H9 (cell line): Measurements from ENCODE around the gene CMSS1. TPM values are rescaled to one million over a fixed set of nuclear protein-coding genes. Genes with fewer than 3 reads are reported as not detected.

Experiments used
- DNase-seq: peaks from one replicate; pipeline ENCODE4 v3.0.0-alpha.2; 2017
- H2AFZ ChIP-seq: one replicate; pipeline ENCODE4 v1.6.1; 2013; ENCODE audit warnings: mild to moderate bottlenecking, low read length, control low read depth, moderate library complexity
- H2AK5ac ChIP-seq: 2 replicates; pipeline ENCODE4 v1.6.1; 2013; ENCODE audit warnings: low read length, control low read depth, mixed read lengths; ENCODE audit not compliant: insufficient read length
- H2BK120ac ChIP-seq: one replicate; pipeline ENCODE4 v1.6.1; 2013; ENCODE audit warnings: low read depth, mild to moderate bottlenecking, low read length, control low read depth, inconsistent platforms; ENCODE audit not compliant: poor library complexity, severe bottlenecking
- H2BK12ac ChIP-seq: 2 replicates; pipeline ENCODE4 v1.6.1; 2013; ENCODE audit warnings: low read length, control low read depth, mixed read lengths, low read depth; ENCODE audit not compliant: insufficient read length
- H2BK15ac ChIP-seq: 2 replicates; pipeline ENCODE4 v1.6.1; 2013; ENCODE audit warnings: low read depth, low read length, control low read depth
- H2BK20ac ChIP-seq: one replicate; pipeline ENCODE4 v1.6.1; 2013; ENCODE audit warnings: low read depth, mild to moderate bottlenecking, low read length, control low read depth, inconsistent platforms; ENCODE audit not compliant: poor library complexity, severe bottlenecking
- H2BK5ac ChIP-seq: 2 replicates; pipeline ENCODE4 v1.6.1; 2013; ENCODE audit warnings: low read length, control low read depth, mixed read lengths; ENCODE audit not compliant: insufficient read length
- H3K14ac ChIP-seq: 2 replicates; pipeline ENCODE4 v1.6.1; 2013; ENCODE audit warnings: low read length, control low read depth; ENCODE audit not compliant: insufficient read depth
- H3K18ac ChIP-seq: 2 replicates; pipeline ENCODE4 v1.6.1; 2013; ENCODE audit warnings: low read depth, mild to moderate bottlenecking, mixed read lengths, low read length, control low read depth; ENCODE audit not compliant: insufficient read length
- H3K23ac ChIP-seq: 2 replicates; pipeline ENCODE4 v1.6.1; 2013; ENCODE audit warnings: low read length, control low read depth, mixed read lengths, low read depth; ENCODE audit not compliant: insufficient read length
- H3K23me2 ChIP-seq: 2 replicates; pipeline ENCODE4 v1.6.1; 2013; ENCODE audit warnings: low read depth, mild to moderate bottlenecking, mixed read lengths, low read length, control low read depth; ENCODE audit not compliant: insufficient read length, poor library complexity, severe bottlenecking
- H3K27ac ChIP-seq: 2 replicates; pipeline ENCODE4 v1.5.1; 2013; ENCODE audit warnings: low read length, control low read depth, mixed read lengths, low read depth; ENCODE audit not compliant: insufficient read length
- H3K27me3 ChIP-seq: 2 replicates; pipeline ENCODE4 v1.6.1; 2013; ENCODE audit warnings: low read length, control low read depth, inconsistent platforms; ENCODE audit not compliant: insufficient read depth
- H3K4ac ChIP-seq: 2 replicates; pipeline ENCODE4 v1.6.1; 2013; ENCODE audit warnings: low read depth, mild to moderate bottlenecking, control low read depth, inconsistent platforms, low read length, moderate library complexity
- H3K4me1 ChIP-seq: 2 replicates; pipeline ENCODE4 v1.6.1; 2013; ENCODE audit warnings: low read length, control low read depth, inconsistent platforms; ENCODE audit not compliant: insufficient read depth
- H3K4me2 ChIP-seq: 2 replicates; pipeline ENCODE4 v1.6.1; 2013; ENCODE audit warnings: low read length, control low read depth, mixed read lengths; ENCODE audit not compliant: insufficient read length, insufficient read depth
- H3K56ac ChIP-seq: 2 replicates; pipeline ENCODE4 v1.6.1; 2013; ENCODE audit warnings: low read depth, mild to moderate bottlenecking, mixed read lengths, low read length, control low read depth; ENCODE audit not compliant: insufficient read length
- H3K79me1 ChIP-seq: 2 replicates; pipeline ENCODE4 v1.6.1; 2013; ENCODE audit warnings: low read depth, mild to moderate bottlenecking, moderate library complexity, low read length, control low read depth, inconsistent platforms; ENCODE audit not compliant: insufficient read depth, poor library complexity, severe bottlenecking
- H3K79me2 ChIP-seq: 2 replicates; pipeline ENCODE4 v1.6.1; 2013; ENCODE audit warnings: low read length, control low read depth, inconsistent platforms; ENCODE audit not compliant: insufficient read depth
- H3K9ac ChIP-seq: 2 replicates; pipeline ENCODE4 v1.6.1; 2013; ENCODE audit warnings: low read length, control low read depth, mixed read lengths; ENCODE audit not compliant: insufficient read length; ENCODE audit errors: extremely low read depth
- H3K9me3 ChIP-seq: one replicate; pipeline ENCODE4 v1.6.1; 2013; ENCODE audit warnings: low read depth, low read length, inconsistent platforms; ENCODE audit not compliant: control insufficient read depth
- H3T11ph ChIP-seq: one replicate; pipeline ENCODE4 v1.6.1; 2013; ENCODE audit warnings: mild to moderate bottlenecking, low read length, control low read depth, inconsistent platforms
- H4K20me1 ChIP-seq: one replicate; pipeline ENCODE4 v1.6.1; 2013; ENCODE audit not compliant: control insufficient read depth, insufficient read length, insufficient read depth
- H4K5ac ChIP-seq: 2 replicates; pipeline ENCODE4 v1.6.1; 2013; ENCODE audit warnings: low read depth, mild to moderate bottlenecking, mixed read lengths, low read length, control low read depth; ENCODE audit not compliant: insufficient read length
- H4K8ac ChIP-seq: replicated peaks from 2 replicates; pipeline ENCODE4 v1.6.1; 2013; ENCODE audit warnings: low read length, control low read depth, mixed read lengths, low read depth; ENCODE audit not compliant: insufficient read length
- H4K91ac ChIP-seq: 2 replicates; pipeline ENCODE4 v1.6.1; 2013; ENCODE audit warnings: low read depth, mild to moderate bottlenecking, moderate library complexity, mixed read lengths, low read length, control low read depth; ENCODE audit not compliant: insufficient read length
- H3K27ac Mint-ChIP-seq, 3 experiments: 2 replicates in 2 of 3; 3 replicates in 1 of 3; pipeline ENCODE4 v1.8.0; 2020 to 2021; ENCODE audit warnings: mixed read lengths in 3 of 3, mild to moderate bottlenecking in 1 of 3, moderate library complexity in 1 of 3
- H3K27me3 Mint-ChIP-seq: 2 replicates; pipeline ENCODE4 v1.8.0; 2021; ENCODE audit warnings: low read depth, mild to moderate bottlenecking, moderate library complexity, mixed read lengths
- H3K36me3 Mint-ChIP-seq, 3 experiments: 2 replicates in 2 of 3; 3 replicates in 1 of 3; pipeline ENCODE4 v1.8.0; 2020 to 2021; ENCODE audit warnings: low read depth in 3 of 3, mixed read lengths in 3 of 3; ENCODE audit not compliant: insufficient read depth in 1 of 3
- H3K4me1 Mint-ChIP-seq, 2 experiments: 2 replicates each; pipeline ENCODE4 v1.8.0; 2020; ENCODE audit warnings: mixed read lengths in 2 of 2
- H3K4me3 Mint-ChIP-seq, 2 experiments: 2 replicates in 1 of 2; 3 replicates in 1 of 2; pipeline ENCODE4 v1.8.0; 2020 to 2021; ENCODE audit warnings: mild to moderate bottlenecking in 2 of 2, mixed read lengths in 2 of 2, moderate library complexity in 1 of 2
- H3K9me3 Mint-ChIP-seq, 2 experiments: 2 replicates in 1 of 2; 3 replicates in 1 of 2; pipeline ENCODE4 v1.8.0; 2020; ENCODE audit warnings: mild to moderate bottlenecking in 2 of 2, mixed read lengths in 2 of 2, moderate library complexity in 1 of 2
- WGBS: extraction: QIAGEN DNeasy Blood & Tissue Kit; methylation state at CpG from one replicate; pipeline ENCODE4 v1.1.7; 2013; ENCODE audit warnings: missing lambda C conversion rate, low lambda C conversion rate, mixed read lengths; ENCODE audit not compliant: insufficient read length; ENCODE audit errors: extremely low coverage; 5-methylcytosine and 5-hydroxymethylcytosine counted together
- total RNA-seq: library from RNA; stranded (reverse); gene quantifications from 2 replicates; pipeline ENCODE4 v1.2.1, GENCODE V29; 2021
- TF ChIP-seq, protein P1 (sequence below): fragments of 200-600 bp; sonication (generic); conservative IDR thresholded peaks from 3 replicates; pipeline ENCODE4 v1.8.0; 2021; ENCODE audit warnings: antibody characterized with exemption, mild to moderate bottlenecking

Gene CMSS1
- total RNA-seq, 1 experiment from 2014 or later, result 61.8 TPM

DNA sequence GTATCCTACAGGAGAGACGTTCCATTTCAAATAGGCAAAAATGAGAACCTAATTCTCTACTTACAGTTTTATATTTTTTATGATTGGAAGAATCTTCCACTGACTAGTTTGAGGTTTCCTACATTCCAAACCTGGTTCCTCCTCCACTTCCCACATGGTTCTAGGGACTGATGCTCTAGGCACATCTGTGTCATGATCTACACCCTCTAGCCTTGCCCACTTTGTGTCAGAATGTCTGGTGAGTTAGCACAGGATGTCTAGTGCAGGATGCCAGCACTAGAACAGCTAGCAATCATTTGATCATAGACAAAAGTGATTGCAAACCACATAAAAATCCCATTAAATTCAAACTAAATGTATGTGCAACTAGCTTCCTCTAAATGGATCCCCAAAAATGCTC, 323.3 kb downstream of the CMSS1 start:
- DNase-seq, result no peak
- H2AK5ac ChIP-seq, result no peak overlapping the region
- WGBS, result no CpG with 5 or more reads among the region's 1 CpG
- no peaks in the 10 kb centered on the region for H3K23me2 ChIP-seq
- no peak overlapping the region for H2BK5ac ChIP-seq
- H3K9ac ChIP-seq, result no peak overlapping the region
- Mint-ChIP-seq H3K27me3 (no peaks in the 10 kb centered on the region), H3K36me3 (peaks cover 8 to 11% (median 10%) of the 10 kb centered on the region in 3 experiments), H3K9me3 (peaks cover 13 to 19% of the 10 kb centered on the region in 2 experiments), H3K4me3 (no peak overlapping the region), H3K4me1 (no peaks in the 10 kb centered on the region), H3K27ac (no peak overlapping the region)
- H2BK20ac ChIP-seq, result no peak overlapping the region
- H2AFZ ChIP-seq, result no peak overlapping the region
- no peak overlapping the region for H2BK12ac ChIP-seq
- H4K91ac ChIP-seq, result no peak overlapping the region
- H4K8ac ChIP-seq, result no peak overlapping the region
- H3K4ac ChIP-seq, result no peak overlapping the region
- H3K9me3 ChIP-seq, result no peaks in the 10 kb centered on the region
- H2BK120ac ChIP-seq, result no peak overlapping the region
- no peak overlapping the region for H3K14ac ChIP-seq
- H3K18ac ChIP-seq, result no peak overlapping the region
- no peaks in the 10 kb centered on the region for H3K79me1 ChIP-seq
- no peak overlapping the region for H2BK15ac ChIP-seq
- H3K79me2 ChIP-seq, result no peaks in the 10 kb centered on the region
- H3K23ac ChIP-seq, result no peak overlapping the region
- H4K5ac ChIP-seq, result no peak overlapping the region
- H3T11ph ChIP-seq, result no peak overlapping the region
- TF ChIP-seq, protein P1, sequence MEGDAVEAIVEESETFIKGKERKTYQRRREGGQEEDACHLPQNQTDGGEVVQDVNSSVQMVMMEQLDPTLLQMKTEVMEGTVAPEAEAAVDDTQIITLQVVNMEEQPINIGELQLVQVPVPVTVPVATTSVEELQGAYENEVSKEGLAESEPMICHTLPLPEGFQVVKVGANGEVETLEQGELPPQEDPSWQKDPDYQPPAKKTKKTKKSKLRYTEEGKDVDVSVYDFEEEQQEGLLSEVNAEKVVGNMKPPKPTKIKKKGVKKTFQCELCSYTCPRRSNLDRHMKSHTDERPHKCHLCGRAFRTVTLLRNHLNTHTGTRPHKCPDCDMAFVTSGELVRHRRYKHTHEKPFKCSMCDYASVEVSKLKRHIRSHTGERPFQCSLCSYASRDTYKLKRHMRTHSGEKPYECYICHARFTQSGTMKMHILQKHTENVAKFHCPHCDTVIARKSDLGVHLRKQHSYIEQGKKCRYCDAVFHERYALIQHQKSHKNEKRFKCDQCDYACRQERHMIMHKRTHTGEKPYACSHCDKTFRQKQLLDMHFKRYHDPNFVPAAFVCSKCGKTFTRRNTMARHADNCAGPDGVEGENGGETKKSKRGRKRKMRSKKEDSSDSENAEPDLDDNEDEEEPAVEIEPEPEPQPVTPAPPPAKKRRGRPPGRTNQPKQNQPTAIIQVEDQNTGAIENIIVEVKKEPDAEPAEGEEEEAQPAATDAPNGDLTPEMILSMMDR, result no peak
- no peaks in the 10 kb centered on the region for H4K20me1 ChIP-seq
- no peaks in the 10 kb centered on the region for H3K27me3 ChIP-seq
- no peak overlapping the region for H3K27ac ChIP-seq
- H3K56ac ChIP-seq, result no peak overlapping the region
- H3K4me1 ChIP-seq, result no peaks in the 10 kb centered on the region
- no peak overlapping the region for H3K4me2 ChIP-seq
